ENCODE data around the gene TFPI. TPM values are rescaled to one million over a fixed set of nuclear protein-coding genes. Genes with fewer than 3 reads are reported as not detected.
"Not testable (repeated sequence)": the region's sequence is repeated elsewhere in the genome, so short reads cannot be mapped to it uniquely, and the experiment has no call there.

Gene TFPI
- total RNA-seq, 4 donors from 2014 or later, result 7.1 to 28.9 (median 20.2) TPM

- Histone ChIP-seq H3K9me3 (peaks cover 0 to 6% of the 10 kb centered on the region in 2 donors), H3K36me3 (no peaks in the 10 kb centered on the region), H3K27me3 (no peaks in the 10 kb centered on the region), H3K4me1 (no peaks in the 10 kb centered on the region), H3K27ac (no peak overlapping the region), H3K4me3 (no peak overlapping the region)
- no peak for DNase-seq
- intact Hi-C loops (cut with DNase I; ENCODE audit: low total_unique reads), result no loop called here
- TF ChIP-seq EP300 (IDR thresholded peaks at IDR 0.05; ENCODE audit: low read depth) (no peak), POLR2A (IDR thresholded peaks at IDR 0.05) (no peak), CTCF (IDR thresholded peaks at IDR 0.05) (no peak), POLR2AphosphoS5 (IDR thresholded peaks at IDR 0.05) (no peak)
- in situ Hi-C loops (cut with MboI; ENCODE audit: low pct_ligation_motif_present in 1 of 4, low pct_unique_long_range_greater_than_20kb in 1 of 4, low sequenced_read_pairs in 3 of 4), result loop anchor here in 1 of 4 donors (25.0 kb wide), 1 partner anchor 326 kb away; no protein-coding TSS in a partner anchor
- WGBS, 2 donors (ENCODE audit: low coverage in 1 of 2), result 78 to 81% methylated on average over 8 to 9 of the region's 9 CpGs
Observed at GRCh38 chr2:187511356-187512315, 42.6 kb downstream of the TFPI start.

DNA sequence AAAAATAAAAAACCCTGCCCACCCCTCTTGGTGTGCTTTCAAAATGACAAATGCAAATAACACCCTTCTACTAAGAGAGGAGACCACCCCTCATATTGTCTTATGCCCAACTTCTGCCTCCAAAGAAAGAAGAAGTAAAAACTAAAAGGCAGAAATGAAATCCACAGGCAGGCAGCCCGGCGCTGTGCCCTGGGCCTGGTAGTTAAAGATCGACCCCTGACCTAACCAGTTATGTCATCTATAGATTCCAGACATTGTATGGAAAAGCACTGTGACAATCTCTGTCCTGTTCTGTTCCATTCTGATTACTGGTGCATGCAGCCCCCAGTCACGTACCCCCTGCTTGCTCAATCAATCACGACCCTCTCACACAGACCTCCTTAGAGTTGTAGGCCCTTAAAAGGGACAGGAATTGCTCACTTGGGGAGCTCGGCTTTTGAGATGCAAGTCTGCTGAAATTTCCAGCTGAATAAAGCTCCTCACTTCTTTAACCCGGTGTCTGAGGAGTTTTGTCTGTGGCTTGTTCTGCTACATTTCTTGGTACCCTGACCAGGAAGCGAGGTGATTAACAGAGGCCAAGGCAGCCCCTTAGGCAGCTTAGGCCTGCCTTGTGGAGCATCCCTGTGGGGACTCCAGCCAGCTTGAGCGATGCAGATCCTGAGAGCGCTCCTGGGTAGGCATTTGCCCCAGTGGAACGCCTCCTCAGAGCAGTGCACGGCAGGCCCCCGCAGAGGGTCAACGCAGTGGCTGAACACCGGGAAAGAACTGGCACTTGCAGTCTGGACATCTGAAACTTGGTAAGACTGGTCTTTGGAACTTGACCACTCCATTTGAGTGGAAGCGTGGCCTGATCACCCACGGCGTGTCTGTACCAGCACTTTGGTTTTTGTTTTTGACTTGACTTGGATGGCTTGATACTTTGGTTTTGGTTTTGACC is 43.5 kb downstream of the TFPI start:
- in situ Hi-C loops (cut with MboI; ENCODE audit: low pct_ligation_motif_present in 1 of 4, low pct_unique_long_range_greater_than_20kb in 1 of 4, low sequenced_read_pairs in 3 of 4), result loop anchor here in 1 of 4 donors (25.0 kb wide), 1 partner anchor 327 kb away; no protein-coding TSS in a partner anchor
- 81% methylated on average over 18 of the region's 18 CpGs; no CpG with 5 or more reads in 1 of the 2 donors for WGBS, 2 donors (ENCODE audit: low coverage in 1 of 2)
- DNase-seq; H3K27ac ChIP-seq; H3K27me3 ChIP-seq; H3K4me1 ChIP-seq; H3K9me3 ChIP-seq; H3K4me3 ChIP-seq; intact Hi-C loops (cut with DNase I; ENCODE audit: low total_unique reads); H3K36me3 ChIP-seq: not testable (repeated sequence)

DNA sequence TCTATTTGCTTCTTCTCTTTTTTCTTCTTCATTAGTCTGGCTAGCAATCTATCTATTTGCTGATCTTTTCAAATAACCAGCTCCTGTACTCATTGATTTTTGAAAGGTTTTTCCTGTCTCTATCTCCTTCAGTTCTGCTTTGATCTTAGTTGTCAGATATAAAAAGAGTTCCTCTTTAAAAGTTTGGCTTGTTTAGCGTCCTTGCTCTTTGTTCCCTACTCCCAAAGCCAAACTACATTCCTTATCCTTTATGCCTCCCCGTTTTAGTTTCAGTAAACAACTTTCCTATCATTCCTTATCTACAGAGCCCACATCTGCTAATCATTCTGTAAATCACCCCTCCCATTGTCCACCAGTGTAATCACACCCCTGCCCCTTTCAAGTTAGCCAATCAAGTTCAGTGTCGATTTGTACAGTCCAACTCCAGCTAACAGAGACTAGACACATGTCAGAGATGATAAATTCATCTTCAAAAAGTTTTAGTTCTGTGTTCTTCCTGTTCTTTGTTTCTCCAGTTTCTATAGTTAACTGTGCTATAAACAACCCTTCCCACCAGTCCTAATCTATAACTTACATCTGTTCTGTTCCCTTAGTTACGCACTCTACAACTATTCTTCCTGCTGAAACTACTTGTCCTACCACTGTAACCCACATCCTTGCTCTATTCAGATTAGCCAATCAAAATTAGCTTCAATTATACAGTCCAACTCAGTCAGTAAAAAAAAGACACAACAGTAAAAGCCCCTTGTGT is 44.4 kb downstream of the TFPI start:
- in situ Hi-C loops (cut with MboI; ENCODE audit: low pct_ligation_motif_present in 1 of 4, low pct_unique_long_range_greater_than_20kb in 1 of 4, low sequenced_read_pairs in 3 of 4) (loop anchor here in 3 of 4 donors (10.0 to 25.0 kb wide), 2 partner anchors 65 to 327 kb away; no protein-coding TSS in a partner anchor), intact Hi-C loops (cut with DNase I; ENCODE audit: low total_unique reads) (no loop called here)
- Histone ChIP-seq H3K27me3 (no peaks in the 10 kb centered on the region), H3K4me1 (no peaks in the 10 kb centered on the region), H3K36me3 (no peaks in the 10 kb centered on the region), H3K4me3 (no peak overlapping the region), H3K9me3 (peaks cover 0 to 6% of the 10 kb centered on the region in 2 donors), H3K27ac (no peak overlapping the region)
- TF ChIP-seq POLR2A (IDR thresholded peaks at IDR 0.05), result no peak
- no peak for TF ChIP-seq EP300 (IDR thresholded peaks at IDR 0.05; ENCODE audit: low read depth)
- DNase-seq, result no peak
- 32 to 35% methylated on average over 4 of the region's 4 CpGs for WGBS, 2 donors (ENCODE audit: low coverage in 1 of 2)

DNA sequence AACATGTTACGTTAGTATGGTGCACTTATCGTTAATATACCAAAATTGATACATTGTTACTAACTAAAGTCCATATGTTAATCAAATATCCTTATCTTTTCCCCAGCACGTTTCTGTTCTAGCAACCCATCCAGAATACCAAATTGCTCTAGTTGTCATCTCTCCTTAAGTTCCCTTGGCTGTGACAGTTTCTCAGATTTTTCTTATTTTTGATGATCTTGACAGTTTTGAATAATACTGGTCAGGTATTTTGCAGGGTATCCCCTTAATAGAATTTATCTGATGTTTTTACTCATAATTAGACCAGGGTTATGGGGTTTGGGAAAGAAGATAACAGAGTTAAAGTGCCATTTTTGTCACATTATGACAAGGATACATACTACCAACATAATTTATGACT is 47.8 kb downstream of the TFPI start:
- no peak for TF ChIP-seq POLR2AphosphoS5 (IDR thresholded peaks at IDR 0.05)
- no peak for TF ChIP-seq CTCF (IDR thresholded peaks at IDR 0.05)
- TF ChIP-seq POLR2A (IDR thresholded peaks at IDR 0.05), result no peak
- no peak for TF ChIP-seq EP300 (IDR thresholded peaks at IDR 0.05; ENCODE audit: low read depth)
- in situ Hi-C loops (cut with MboI; ENCODE audit: low pct_ligation_motif_present in 1 of 4, low pct_unique_long_range_greater_than_20kb in 1 of 4, low sequenced_read_pairs in 3 of 4) (loop anchor here in 3 of 4 donors (10.0 to 25.0 kb wide), 2 partner anchors 68 to 331 kb away; no protein-coding TSS in a partner anchor), intact Hi-C loops (cut with DNase I; ENCODE audit: low total_unique reads) (no loop called here)
- no peak for DNase-seq
- Histone ChIP-seq H3K4me1 (peaks cover 0 to 18% (median 2%) of the 10 kb centered on the region in 4 donors), H3K4me3 (no peak overlapping the region), H3K27me3 (no peaks in the 10 kb centered on the region), H3K27ac (no peak overlapping the region), H3K9me3 (peaks cover 0 to 6% of the 10 kb centered on the region in 2 donors), H3K36me3 (no peaks in the 10 kb centered on the region)
- 73 to 81% methylated on average over 3 of the region's 3 CpGs for WGBS, 2 donors (ENCODE audit: low coverage in 1 of 2)

Data from transverse colon (tissue), 4 donors.